H9 (cell line): ENCODE measurements around the gene FBXO21. TPM values are rescaled to one million over a fixed set of nuclear protein-coding genes. Genes with fewer than 3 reads are reported as not detected.

Experiments
- DNase-seq: peaks from one replicate; pipeline ENCODE4 v3.0.0-alpha.2; 2017
- H2AFZ ChIP-seq: one replicate; pipeline ENCODE4 v1.6.1; 2013; ENCODE audit warnings: mild to moderate bottlenecking, low read length, control low read depth, moderate library complexity
- H2AK5ac ChIP-seq: 2 replicates; pipeline ENCODE4 v1.6.1; 2013; ENCODE audit warnings: low read length, control low read depth, mixed read lengths; ENCODE audit not compliant: insufficient read length
- H2BK120ac ChIP-seq: one replicate; pipeline ENCODE4 v1.6.1; 2013; ENCODE audit warnings: low read depth, mild to moderate bottlenecking, low read length, control low read depth, inconsistent platforms; ENCODE audit not compliant: poor library complexity, severe bottlenecking
- H2BK12ac ChIP-seq: 2 replicates; pipeline ENCODE4 v1.6.1; 2013; ENCODE audit warnings: low read length, control low read depth, mixed read lengths, low read depth; ENCODE audit not compliant: insufficient read length
- H2BK15ac ChIP-seq: 2 replicates; pipeline ENCODE4 v1.6.1; 2013; ENCODE audit warnings: low read depth, low read length, control low read depth
- H2BK20ac ChIP-seq: one replicate; pipeline ENCODE4 v1.6.1; 2013; ENCODE audit warnings: low read depth, mild to moderate bottlenecking, low read length, control low read depth, inconsistent platforms; ENCODE audit not compliant: poor library complexity, severe bottlenecking
- H2BK5ac ChIP-seq: 2 replicates; pipeline ENCODE4 v1.6.1; 2013; ENCODE audit warnings: low read length, control low read depth, mixed read lengths; ENCODE audit not compliant: insufficient read length
- H3K14ac ChIP-seq: 2 replicates; pipeline ENCODE4 v1.6.1; 2013; ENCODE audit warnings: low read length, control low read depth; ENCODE audit not compliant: insufficient read depth
- H3K18ac ChIP-seq: 2 replicates; pipeline ENCODE4 v1.6.1; 2013; ENCODE audit warnings: low read depth, mild to moderate bottlenecking, mixed read lengths, low read length, control low read depth; ENCODE audit not compliant: insufficient read length
- H3K23ac ChIP-seq: 2 replicates; pipeline ENCODE4 v1.6.1; 2013; ENCODE audit warnings: low read length, control low read depth, mixed read lengths, low read depth; ENCODE audit not compliant: insufficient read length
- H3K23me2 ChIP-seq: 2 replicates; pipeline ENCODE4 v1.6.1; 2013; ENCODE audit warnings: low read depth, mild to moderate bottlenecking, mixed read lengths, low read length, control low read depth; ENCODE audit not compliant: insufficient read length, poor library complexity, severe bottlenecking
- H3K27ac ChIP-seq: 2 replicates; pipeline ENCODE4 v1.5.1; 2013; ENCODE audit warnings: low read length, control low read depth, mixed read lengths, low read depth; ENCODE audit not compliant: insufficient read length
- H3K27me3 ChIP-seq: 2 replicates; pipeline ENCODE4 v1.6.1; 2013; ENCODE audit warnings: low read length, control low read depth, inconsistent platforms; ENCODE audit not compliant: insufficient read depth
- H3K4ac ChIP-seq: 2 replicates; pipeline ENCODE4 v1.6.1; 2013; ENCODE audit warnings: low read depth, mild to moderate bottlenecking, control low read depth, inconsistent platforms, low read length, moderate library complexity
- H3K4me1 ChIP-seq: 2 replicates; pipeline ENCODE4 v1.6.1; 2013; ENCODE audit warnings: low read length, control low read depth, inconsistent platforms; ENCODE audit not compliant: insufficient read depth
- H3K4me2 ChIP-seq: 2 replicates; pipeline ENCODE4 v1.6.1; 2013; ENCODE audit warnings: low read length, control low read depth, mixed read lengths; ENCODE audit not compliant: insufficient read length, insufficient read depth
- H3K56ac ChIP-seq: 2 replicates; pipeline ENCODE4 v1.6.1; 2013; ENCODE audit warnings: low read depth, mild to moderate bottlenecking, mixed read lengths, low read length, control low read depth; ENCODE audit not compliant: insufficient read length
- H3K79me1 ChIP-seq: 2 replicates; pipeline ENCODE4 v1.6.1; 2013; ENCODE audit warnings: low read depth, mild to moderate bottlenecking, moderate library complexity, low read length, control low read depth, inconsistent platforms; ENCODE audit not compliant: insufficient read depth, poor library complexity, severe bottlenecking
- H3K79me2 ChIP-seq: 2 replicates; pipeline ENCODE4 v1.6.1; 2013; ENCODE audit warnings: low read length, control low read depth, inconsistent platforms; ENCODE audit not compliant: insufficient read depth
- H3K9ac ChIP-seq: 2 replicates; pipeline ENCODE4 v1.6.1; 2013; ENCODE audit warnings: low read length, control low read depth, mixed read lengths; ENCODE audit not compliant: insufficient read length; ENCODE audit errors: extremely low read depth
- H3K9me3 ChIP-seq: one replicate; pipeline ENCODE4 v1.6.1; 2013; ENCODE audit warnings: low read depth, low read length, inconsistent platforms; ENCODE audit not compliant: control insufficient read depth
- H3T11ph ChIP-seq: one replicate; pipeline ENCODE4 v1.6.1; 2013; ENCODE audit warnings: mild to moderate bottlenecking, low read length, control low read depth, inconsistent platforms
- H4K20me1 ChIP-seq: one replicate; pipeline ENCODE4 v1.6.1; 2013; ENCODE audit not compliant: control insufficient read depth, insufficient read length, insufficient read depth
- H4K5ac ChIP-seq: 2 replicates; pipeline ENCODE4 v1.6.1; 2013; ENCODE audit warnings: low read depth, mild to moderate bottlenecking, mixed read lengths, low read length, control low read depth; ENCODE audit not compliant: insufficient read length
- H4K8ac ChIP-seq: replicated peaks from 2 replicates; pipeline ENCODE4 v1.6.1; 2013; ENCODE audit warnings: low read length, control low read depth, mixed read lengths, low read depth; ENCODE audit not compliant: insufficient read length
- H4K91ac ChIP-seq: 2 replicates; pipeline ENCODE4 v1.6.1; 2013; ENCODE audit warnings: low read depth, mild to moderate bottlenecking, moderate library complexity, mixed read lengths, low read length, control low read depth; ENCODE audit not compliant: insufficient read length
- H3K27ac Mint-ChIP-seq, 3 experiments: 2 replicates in 2 of 3; 3 replicates in 1 of 3; pipeline ENCODE4 v1.8.0; 2020 to 2021; ENCODE audit warnings: mixed read lengths in 3 of 3, mild to moderate bottlenecking in 1 of 3, moderate library complexity in 1 of 3
- H3K27me3 Mint-ChIP-seq: 2 replicates; pipeline ENCODE4 v1.8.0; 2021; ENCODE audit warnings: low read depth, mild to moderate bottlenecking, moderate library complexity, mixed read lengths
- H3K36me3 Mint-ChIP-seq, 3 experiments: 2 replicates in 2 of 3; 3 replicates in 1 of 3; pipeline ENCODE4 v1.8.0; 2020 to 2021; ENCODE audit warnings: low read depth in 3 of 3, mixed read lengths in 3 of 3; ENCODE audit not compliant: insufficient read depth in 1 of 3
- H3K4me1 Mint-ChIP-seq, 2 experiments: 2 replicates each; pipeline ENCODE4 v1.8.0; 2020; ENCODE audit warnings: mixed read lengths in 2 of 2
- H3K4me3 Mint-ChIP-seq, 2 experiments: 2 replicates in 1 of 2; 3 replicates in 1 of 2; pipeline ENCODE4 v1.8.0; 2020 to 2021; ENCODE audit warnings: mild to moderate bottlenecking in 2 of 2, mixed read lengths in 2 of 2, moderate library complexity in 1 of 2
- H3K9me3 Mint-ChIP-seq, 2 experiments: 2 replicates in 1 of 2; 3 replicates in 1 of 2; pipeline ENCODE4 v1.8.0; 2020; ENCODE audit warnings: mild to moderate bottlenecking in 2 of 2, mixed read lengths in 2 of 2, moderate library complexity in 1 of 2
- CTCF ChIP-seq: fragments of 200-600 bp; sonication (generic); conservative IDR thresholded peaks from 3 replicates; pipeline ENCODE4 v1.8.0; 2021; ENCODE audit warnings: antibody characterized with exemption, mild to moderate bottlenecking
- WGBS: extraction: QIAGEN DNeasy Blood & Tissue Kit; methylation state at CpG from one replicate; pipeline ENCODE4 v1.1.7; 2013; ENCODE audit warnings: missing lambda C conversion rate, low lambda C conversion rate, mixed read lengths; ENCODE audit not compliant: insufficient read length; ENCODE audit errors: extremely low coverage; 5-methylcytosine and 5-hydroxymethylcytosine counted together
- total RNA-seq: library from RNA; stranded (reverse); gene quantifications from 2 replicates; pipeline ENCODE4 v1.2.1, GENCODE V29; 2021

The FBXO21 gene
- total RNA-seq, 1 experiment from 2014 or later: 58.6 TPM

GRCh38 chr12:117227000-117227653 is 36.9 kb upstream of the FBXO21 start:
- H2BK12ac ChIP-seq: no peak overlapping the region
- peak; percentile 39; the same call in 2 of the 3 replicates for TF ChIP-seq CTCF
- H3K4me2 ChIP-seq: no peak overlapping the region
- Mint-ChIP-seq H3K27ac (no peak overlapping the region; a peak in 1 of 7 replicates), H3K36me3 (no peaks in the 10 kb centered on the region; a peak in 1 of 7 replicates), H3K27me3 (peaks cover 2% of the 10 kb centered on the region), H3K9me3 (no peaks in the 10 kb centered on the region; a peak in 1 of 5 replicates), H3K4me1 (peaks cover 5 to 14% of the 10 kb centered on the region in 2 experiments; a peak in 3 of 4 replicates), H3K4me3 (no peak overlapping the region)
- H4K5ac ChIP-seq: no peak overlapping the region
- no peak overlapping the region for H4K8ac ChIP-seq
- H2AK5ac ChIP-seq: no peak overlapping the region
- H3K23ac ChIP-seq: no peak overlapping the region
- H4K20me1 ChIP-seq: no peaks in the 10 kb centered on the region
- H3K9me3 ChIP-seq: no peaks in the 10 kb centered on the region
- H3K9ac ChIP-seq: no peak overlapping the region
- H3K27me3 ChIP-seq: no peaks in the 10 kb centered on the region
- no peak overlapping the region for H2BK20ac ChIP-seq
- H3K4ac ChIP-seq: no peak overlapping the region
- H4K91ac ChIP-seq: no peak overlapping the region
- WGBS: no CpG with 5 or more reads among the region's 12 CpGs
- no peak overlapping the region for H3K14ac ChIP-seq
- H3K23me2 ChIP-seq: no peaks in the 10 kb centered on the region
- no peaks in the 10 kb centered on the region for H3K79me2 ChIP-seq
- no peaks in the 10 kb centered on the region for H3K79me1 ChIP-seq
- H2BK5ac ChIP-seq: no peak overlapping the region
- no peak overlapping the region for H3K18ac ChIP-seq
- DNase-seq: peak; percentile 63
- no peak overlapping the region for H3K56ac ChIP-seq
- no peaks in the 10 kb centered on the region for H3K4me1 ChIP-seq
- H3T11ph ChIP-seq: no peak overlapping the region
- no peak overlapping the region for H3K27ac ChIP-seq
- no peak overlapping the region for H2AFZ ChIP-seq
- H2BK15ac ChIP-seq: no peak overlapping the region
- H2BK120ac ChIP-seq: no peak overlapping the region
